HG02943 (cell line): ENCODE data around the gene RNF130.
"Not testable (repeated sequence)": the region's sequence is repeated elsewhere in the genome, so short reads cannot be mapped to it uniquely, and the experiment has no call there.

Experiments
- ATAC-seq: cut with Tn5 transposase; IDR thresholded peaks from one replicate; pipeline ENCODE4 v1.9.1; 2021; ENCODE audit warnings: mild to moderate bottlenecking, low read depth, moderate library complexity; ENCODE audit not compliant: unreplicated experiment

Gene RNF130

DNA sequence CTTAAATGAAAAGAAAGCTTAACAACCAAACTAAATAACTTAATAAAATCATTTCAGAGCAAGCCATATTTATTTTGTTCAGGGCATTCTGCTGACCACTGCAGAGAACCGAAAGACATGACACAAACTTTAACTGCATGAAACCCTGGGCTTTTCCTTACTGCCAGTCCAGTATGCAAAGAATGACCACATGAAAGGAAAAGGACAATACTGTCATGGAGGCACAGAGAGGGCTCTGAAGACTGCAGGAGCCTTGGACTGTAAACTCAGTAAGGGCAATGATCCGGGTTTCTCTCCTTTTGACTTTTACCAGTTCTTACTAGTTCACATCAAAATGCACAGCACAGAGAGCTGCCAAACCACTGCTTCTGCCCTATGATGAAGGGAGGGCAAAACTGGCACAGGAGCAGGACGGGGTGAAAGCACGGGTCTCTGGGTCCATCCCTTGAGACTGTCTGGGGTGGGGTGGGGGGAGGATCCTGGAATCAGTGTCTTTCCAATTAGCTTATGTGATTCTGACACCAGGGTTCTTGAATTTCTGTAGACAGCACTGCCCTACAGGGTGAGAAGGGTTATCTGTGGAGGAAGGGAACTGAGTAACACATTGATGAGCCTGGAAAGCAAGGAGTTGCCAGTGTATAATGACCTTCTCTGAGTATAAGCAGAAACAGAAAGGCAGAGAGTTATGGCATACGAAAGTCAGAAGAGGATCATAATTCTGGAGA, 44.7 kb downstream of the RNF130 start:
- ATAC-seq: no peak

DNA sequence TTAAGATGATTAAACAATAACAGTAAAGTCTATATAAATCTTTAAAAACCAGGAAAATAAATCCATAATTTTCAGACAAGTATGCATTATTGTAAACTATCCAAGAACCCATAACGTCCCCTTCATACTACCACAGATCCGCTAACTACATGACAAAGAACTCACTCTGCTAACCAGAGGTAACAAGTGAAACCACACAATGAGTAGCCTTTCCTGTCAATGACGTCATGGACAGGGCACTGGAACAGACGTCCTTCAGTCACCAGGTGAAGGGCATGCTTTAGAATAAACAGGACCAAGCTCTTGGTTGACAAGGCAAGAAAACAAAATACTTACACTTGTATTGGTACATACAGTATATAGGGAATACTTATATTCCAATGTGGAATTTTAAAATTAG, 45.2 kb downstream of the RNF130 start:
- ATAC-seq: no peak

DNA sequence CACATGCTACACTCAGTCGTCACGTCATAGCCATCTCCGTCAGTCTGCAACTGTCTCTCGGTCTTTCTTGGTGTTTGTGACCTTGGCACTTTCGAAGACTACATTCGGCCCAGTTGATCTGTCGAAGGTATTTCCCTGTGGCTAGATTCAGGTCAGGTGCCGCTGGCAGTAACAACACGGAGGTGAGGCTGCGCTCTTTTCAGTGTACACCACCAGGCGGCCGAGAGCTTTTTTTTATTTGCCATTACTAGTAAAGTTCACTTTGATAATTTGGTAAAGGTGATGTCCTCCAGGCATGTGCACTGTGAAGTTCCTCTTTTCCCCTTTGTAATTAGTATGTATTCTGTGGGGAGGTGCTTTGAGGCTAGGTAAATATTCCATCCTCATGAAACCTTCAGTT, 49.7 kb downstream of the RNF130 start:
- ATAC-seq: no peak

DNA sequence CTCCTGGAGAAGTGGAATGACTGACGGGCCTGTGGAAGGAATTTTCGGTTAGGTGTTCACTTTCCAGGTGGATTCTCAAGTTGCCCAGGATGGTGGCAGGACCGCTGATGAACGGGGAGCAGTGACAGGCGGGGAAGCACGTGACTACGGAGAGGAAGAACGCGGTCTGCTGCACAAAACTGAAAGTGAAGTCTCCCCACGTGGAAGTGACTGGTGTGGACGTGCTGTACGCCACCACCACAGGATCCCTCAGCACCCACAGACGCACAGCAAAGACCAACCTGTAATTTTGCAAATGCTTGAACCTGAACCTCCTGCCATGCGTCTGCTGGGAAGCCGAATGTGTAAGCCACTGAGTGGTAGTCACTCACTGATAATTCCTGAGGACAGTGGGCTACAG, 51.4 kb downstream of the RNF130 start:
- ATAC-seq: no peak

DNA sequence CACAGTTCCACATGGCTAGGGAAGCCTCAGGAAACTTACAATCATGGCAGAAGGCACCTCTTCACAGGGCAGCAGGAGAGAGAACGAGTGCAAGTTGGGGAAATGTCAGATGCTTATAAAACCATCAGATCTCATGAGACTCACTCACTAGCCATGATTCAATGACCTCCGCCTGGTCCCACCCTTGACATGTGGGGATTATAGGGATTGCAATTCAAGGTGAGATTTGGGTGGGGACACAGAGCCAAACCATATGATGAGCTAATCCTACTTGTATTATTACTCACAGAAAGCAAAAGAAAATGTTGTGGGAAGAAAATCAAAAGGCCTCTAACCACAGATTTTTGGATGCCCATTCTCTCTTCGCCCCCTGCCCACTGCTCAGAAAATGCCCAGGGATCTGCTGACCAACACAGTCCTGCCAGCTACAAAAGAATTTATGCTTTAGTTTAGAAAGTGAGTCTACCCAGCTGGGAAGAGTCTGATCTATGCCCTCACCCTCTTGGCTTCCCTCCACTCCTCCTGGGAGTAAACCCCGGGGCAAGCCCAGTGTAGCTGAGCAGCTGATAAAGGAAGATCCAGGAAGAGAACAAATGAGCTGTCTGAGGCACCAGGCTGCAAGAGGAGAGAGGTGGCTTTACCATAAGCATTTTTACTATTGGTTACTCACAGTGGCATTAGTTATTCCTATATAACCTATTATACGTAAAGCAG, 53.1 kb downstream of the RNF130 start:
- ATAC-seq: no peak

DNA sequence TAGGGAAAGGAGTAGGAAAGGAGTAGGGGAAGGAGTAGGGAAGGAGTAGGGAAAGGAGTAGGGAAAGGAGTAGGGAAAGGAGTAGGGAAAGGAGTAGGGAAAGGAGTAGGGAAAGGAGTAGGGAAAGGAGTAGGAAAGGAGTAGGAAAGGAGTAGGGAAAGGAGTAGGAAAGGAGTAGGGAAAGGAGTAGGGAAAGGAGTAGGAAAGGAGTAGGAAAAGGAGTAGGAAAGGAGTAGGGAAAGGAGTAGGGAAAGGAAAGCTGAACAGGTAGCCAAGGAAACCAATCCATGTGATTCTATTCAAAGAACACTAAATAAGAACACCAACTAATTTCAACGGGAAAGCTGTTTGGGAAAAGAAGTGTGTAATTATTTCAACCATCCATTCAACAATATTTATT, 56.0 kb downstream of the RNF130 start:
- ATAC-seq: not testable (repeated sequence)

DNA sequence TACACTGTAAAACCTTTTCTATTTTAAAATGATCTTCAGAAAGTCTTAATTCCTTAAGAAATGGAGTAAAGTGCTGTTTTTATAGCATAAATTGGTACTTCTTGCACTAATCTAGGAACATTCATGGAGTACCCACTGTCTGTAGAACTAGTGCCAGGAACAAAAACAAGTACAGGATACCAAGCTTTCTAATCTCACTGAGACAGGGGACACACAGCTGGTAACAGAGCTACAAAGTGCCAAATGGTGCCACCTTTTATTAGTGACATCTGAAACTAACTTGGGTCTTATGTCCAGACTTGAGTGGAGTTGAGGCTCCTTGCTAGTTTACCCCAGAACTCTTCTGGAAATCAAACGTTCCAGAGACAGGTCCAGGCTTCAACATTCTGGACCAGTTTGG, 57.9 kb downstream of the RNF130 start:
- no peak for ATAC-seq

DNA sequence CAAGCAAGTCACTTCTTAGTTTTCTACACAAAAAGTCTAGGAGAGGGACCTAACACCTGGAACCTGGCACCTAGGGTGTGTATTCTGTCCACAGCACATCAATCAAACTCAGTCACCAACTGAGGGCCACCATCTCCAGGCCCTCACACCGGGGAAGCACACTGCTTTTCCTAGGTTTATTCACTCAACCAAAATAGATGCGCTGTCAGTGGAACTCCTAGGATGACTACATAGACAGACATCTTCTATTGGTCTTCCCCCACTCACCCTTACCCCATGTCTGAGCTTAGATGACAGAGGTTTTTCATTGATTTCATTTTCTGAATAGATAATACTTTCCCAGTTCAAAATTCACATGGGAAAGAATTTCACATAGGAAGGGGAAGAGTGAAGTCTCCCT, 59.2 kb downstream of the RNF130 start:
- no peak for ATAC-seq

DNA sequence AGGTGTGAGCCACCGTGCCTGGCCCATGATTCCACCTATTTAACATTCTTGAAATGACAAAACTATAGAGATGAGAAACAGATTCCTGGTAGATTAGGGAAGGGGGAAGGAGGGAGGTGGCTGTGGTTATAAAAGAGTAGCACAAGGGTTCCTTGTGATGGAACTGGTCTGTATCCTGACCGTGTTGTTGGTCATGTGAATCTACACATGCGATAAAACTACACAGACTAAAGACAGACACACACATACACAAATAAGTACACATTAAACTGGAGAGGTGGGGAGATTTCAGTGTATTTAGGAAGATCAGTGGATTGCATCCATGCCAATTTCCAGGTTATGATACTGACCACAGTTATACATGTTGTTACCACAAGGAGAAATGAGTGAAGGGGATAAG, 60.9 kb downstream of the RNF130 start:
- ATAC-seq: no peak

DNA sequence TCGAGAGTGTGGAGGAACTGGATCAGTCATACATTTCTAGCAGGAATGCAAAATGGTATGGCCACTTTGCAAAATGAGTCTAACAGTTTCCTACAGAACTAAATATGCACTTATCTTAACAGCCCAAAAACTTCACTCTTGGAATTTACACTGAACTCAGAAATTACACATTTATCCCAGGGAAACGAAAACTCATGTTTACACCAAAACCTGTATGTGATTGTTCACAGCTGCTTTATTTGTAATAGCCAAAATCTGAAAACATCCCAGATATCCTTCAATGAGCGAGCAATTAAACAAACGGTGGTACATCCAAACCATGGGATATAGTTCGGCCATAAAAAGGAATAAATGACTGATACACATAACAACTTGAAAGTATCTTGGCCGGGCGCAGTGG, 62.0 kb downstream of the RNF130 start:
- no peak for ATAC-seq

DNA sequence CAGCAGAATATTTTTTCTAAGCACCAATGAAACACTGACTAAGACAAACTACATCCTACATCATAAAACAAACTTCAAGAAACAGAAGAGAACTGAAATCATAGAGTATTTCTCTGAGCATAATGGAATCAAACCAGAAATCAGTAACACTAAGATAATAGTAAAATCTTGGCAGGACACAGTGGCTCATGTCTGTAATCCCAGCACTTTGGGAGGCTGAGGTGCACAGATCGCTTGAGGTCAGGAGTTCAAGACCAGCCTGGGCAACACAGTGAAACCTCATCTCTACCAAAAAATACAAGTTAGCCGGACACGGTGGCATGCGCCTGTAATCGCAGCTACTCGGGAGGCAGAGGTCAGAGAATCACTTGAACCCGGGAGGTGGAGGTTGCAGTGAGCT, 63.1 kb downstream of the RNF130 start:
- ATAC-seq: no peak

DNA sequence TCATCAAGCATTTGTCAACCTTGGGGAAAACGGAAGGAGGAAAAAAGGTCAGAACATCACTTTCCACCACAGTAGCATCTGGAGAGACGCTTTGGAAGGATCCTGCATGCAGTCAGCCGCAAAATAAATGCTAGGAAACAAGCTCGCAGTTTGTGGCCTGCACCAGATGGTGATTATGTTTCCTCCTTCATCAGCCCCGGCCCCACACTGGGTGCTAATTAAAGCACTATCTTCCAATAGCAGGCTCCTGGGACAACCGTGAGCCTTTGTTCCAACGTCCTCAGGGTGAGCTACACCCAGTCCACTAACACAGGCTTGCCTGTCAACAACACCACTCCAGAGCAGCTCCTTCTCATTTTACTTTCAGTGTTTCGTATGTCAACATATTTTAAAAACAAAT, 64.0 kb downstream of the RNF130 start:
- ATAC-seq: no peak

DNA sequence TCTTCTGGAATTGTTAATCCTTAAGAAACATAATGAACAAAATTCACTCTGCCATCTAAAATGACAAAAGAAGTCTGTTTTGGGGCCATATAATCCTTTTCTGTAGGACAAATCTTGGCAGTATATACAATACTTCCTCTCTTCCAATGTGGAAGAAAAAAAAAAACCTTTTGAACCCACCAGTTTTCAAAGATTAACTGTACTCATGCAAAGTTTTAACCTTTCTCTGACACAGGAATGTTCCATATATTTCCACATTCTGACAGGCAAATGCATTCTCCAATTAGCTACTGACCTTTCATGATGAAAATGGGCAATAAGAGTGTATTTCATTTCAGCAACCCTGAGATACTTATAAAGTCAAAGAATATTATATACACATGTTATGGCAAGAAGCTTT, 65.4 kb downstream of the RNF130 start:
- ATAC-seq: no peak

DNA sequence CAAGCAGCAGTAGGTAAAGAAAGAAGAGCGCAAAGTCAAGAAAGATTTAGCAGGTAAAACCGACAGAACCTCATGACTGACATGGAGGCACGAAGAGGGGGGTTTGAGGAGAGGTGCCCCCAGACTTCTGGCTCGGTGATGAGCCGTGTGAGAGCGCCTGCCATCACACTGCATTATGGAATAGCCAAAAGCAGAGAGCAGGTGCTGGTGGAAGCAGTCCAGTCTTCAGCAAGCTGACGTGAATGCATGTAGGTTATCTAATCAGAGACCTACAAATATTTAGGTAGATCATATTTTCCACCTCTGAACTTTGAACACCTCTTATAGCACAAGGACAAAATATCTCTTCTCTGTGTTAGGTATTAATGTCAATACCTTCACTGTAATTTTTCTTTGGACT, 68.4 kb downstream of the RNF130 start:
- no peak for ATAC-seq

DNA sequence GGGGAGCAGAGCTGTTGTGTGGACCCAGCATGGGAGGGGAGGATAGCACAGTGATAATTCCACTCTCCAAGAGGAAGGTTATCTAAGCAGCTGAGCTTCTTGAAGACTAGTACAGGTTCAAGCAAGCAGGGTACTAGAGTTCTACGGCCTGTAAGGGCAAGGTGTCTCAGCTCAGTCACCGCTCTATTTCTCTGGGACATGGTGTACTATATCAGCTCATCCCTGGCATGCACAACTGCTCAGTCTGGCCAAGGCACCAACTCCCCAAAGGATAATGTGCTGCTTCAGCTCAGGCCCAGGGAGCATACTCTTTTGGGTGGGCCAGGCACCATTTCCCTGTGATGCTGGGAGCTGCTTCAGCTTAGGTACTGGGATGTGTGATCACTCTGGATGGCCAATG, 69.8 kb downstream of the RNF130 start:
- no peak for ATAC-seq

DNA sequence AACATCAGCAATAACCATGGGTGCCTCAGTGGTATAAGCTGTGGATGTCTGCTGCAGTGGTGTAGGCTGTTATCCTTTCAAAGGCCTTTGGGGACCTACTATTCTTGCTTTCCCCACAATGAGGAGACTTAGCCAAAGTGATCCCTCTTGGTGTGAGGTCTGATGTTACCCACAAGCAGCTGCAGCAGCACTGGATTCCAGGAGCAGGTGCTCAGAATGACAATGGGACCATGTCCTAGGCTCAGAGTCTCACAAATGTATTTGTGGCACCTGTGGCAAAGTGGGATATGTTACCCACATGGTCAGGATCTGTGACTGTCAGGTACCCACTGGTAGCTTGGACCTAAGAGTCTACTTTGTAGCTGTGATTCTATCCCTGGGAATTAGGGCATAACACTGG, 70.4 kb downstream of the RNF130 start:
- ATAC-seq: no peak

DNA sequence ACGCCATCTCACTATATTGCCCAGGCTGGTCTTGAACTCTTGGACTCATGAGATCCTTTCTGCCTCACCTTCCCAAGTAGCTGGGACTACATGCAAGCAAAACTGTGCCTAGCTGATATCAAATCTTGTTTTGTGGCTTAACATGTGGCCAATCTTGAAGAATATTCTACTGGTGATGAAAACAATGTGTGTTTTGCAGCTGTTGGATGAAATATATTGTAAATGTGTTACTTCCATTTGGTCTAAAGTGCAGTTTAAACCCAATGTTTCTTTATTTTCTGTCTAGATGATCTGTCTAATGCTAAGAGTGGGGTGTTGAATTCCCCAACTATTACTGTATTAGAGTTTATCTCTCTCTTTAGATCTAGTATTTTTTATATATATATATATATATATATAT, 73.1 kb downstream of the RNF130 start:
- no peak for ATAC-seq

DNA sequence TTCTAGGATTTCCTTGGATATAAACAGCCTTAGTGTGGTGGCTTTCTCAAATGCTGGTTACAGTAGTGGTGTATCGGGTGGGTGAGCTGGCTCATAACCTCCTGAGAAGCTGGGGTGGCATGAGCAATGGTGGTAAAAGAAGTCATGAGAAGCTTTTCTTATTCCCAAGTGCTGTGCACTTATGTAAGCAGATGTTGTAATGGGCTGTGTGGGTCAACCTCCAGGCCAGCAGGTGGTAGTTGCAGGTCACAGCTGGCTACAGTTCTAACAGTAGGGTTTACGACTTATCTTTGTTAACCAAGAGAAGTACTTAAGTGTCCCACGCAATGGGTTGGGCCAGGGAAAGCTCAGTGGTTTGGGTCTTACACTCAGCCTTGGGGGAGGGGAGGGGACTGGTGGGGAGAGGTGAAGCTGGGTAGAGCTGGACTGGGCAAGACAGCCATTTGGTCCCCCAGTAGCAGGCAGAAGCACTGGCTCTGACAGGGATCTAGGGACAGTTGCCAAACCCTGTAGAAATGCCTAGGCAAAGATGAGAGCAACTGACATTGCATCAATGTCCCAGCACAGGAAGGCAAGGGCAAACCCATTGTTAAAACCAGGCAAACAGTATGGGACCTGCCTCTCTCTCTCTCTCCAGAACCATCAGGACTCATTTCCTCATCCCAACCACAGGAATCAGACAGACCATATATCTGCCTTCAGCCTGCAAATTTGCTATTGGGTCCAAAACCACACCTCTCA, 76.8 kb downstream of the RNF130 start:
- ATAC-seq: no peak

DNA sequence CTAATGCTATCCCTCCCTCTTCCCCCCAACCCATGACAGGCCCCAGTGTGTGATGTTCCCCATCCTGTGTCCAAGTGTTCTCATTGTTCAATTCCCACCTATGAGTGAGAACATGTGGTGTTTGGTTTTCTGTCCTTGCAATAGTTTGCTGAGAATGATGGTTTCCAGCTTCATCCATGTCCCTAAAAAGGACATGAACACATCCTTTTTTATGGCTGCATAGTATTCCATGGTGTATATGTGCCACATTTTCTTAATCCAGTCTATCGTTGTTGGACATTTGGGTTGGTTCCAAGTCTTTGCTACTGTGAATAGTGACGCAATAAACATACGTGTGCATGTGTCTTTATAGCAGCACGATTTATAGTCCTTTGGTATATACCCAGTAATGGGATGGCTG, 78.7 kb downstream of the RNF130 start:
- ATAC-seq: not testable (repeated sequence)

DNA sequence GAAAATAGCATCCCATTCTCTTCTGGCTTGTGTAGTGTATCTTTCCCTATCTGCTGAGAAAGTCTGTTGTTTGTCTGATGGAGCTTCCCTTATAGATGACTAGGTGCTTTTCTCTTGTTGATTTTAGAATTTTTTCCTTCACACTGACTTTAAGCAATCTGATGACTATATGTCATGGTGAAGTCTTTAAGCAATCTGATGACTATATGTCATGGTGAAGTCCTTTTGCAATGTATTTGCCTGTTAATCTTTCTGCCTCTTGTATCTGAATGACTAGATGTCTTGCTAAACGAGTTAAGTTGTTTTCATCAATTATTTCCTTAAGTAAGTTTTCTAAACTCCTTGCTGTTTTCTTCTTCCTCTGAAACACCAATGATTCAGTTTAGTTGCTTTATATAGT, 80.5 kb downstream of the RNF130 start:
- no peak for ATAC-seq

DNA sequence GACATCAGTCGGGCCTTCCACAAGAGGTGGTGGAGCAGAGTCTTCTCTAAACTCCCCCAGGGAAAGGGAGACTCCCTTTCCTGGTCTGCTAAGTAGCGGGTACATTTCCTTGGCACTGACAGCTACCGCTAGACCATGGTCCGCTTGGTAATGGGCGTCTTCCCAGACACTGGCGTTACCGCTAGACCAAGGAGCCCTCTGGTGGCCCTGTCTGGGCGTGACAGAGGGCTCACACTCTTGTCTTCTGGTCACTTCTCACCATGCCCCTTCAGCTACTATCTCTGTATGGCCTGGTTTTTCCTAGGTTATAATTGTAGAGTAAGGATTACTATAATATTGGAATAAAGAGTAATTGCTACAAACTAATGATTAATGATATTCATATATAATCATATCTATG, 81.0 kb downstream of the RNF130 start:
- ATAC-seq: not testable (repeated sequence)

DNA sequence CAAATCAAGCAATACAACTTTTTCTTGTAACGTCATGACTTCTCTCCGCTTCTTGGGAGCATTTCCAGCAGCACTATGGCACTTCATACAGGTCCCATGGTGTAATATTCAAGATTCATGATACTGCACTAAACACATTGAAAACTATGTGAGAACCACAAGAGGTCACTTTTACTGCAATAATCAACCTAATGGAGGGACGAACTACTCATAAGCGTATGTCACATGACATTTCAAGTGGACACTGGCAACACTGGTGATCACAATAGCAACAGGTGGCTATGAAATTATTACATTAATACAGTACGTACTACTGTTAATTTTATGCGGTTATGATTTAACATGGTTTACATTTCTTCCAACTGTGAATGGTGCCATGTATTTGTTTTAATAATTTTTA, 85.2 kb downstream of the RNF130 start:
- ATAC-seq: no peak
